H9 (cell line): ENCODE results near the gene FARSB. TPM values are rescaled to one million over a fixed set of nuclear protein-coding genes. Genes with fewer than 3 reads are reported as not detected.

Experiments used
- DNase-seq: peaks from one replicate; pipeline ENCODE4 v3.0.0-alpha.2; 2017
- H2AFZ ChIP-seq: one replicate; pipeline ENCODE4 v1.6.1; 2013; ENCODE audit warnings: mild to moderate bottlenecking, low read length, control low read depth, moderate library complexity
- H2AK5ac ChIP-seq: 2 replicates; pipeline ENCODE4 v1.6.1; 2013; ENCODE audit warnings: low read length, control low read depth, mixed read lengths; ENCODE audit not compliant: insufficient read length
- H2BK120ac ChIP-seq: one replicate; pipeline ENCODE4 v1.6.1; 2013; ENCODE audit warnings: low read depth, mild to moderate bottlenecking, low read length, control low read depth, inconsistent platforms; ENCODE audit not compliant: poor library complexity, severe bottlenecking
- H2BK12ac ChIP-seq: 2 replicates; pipeline ENCODE4 v1.6.1; 2013; ENCODE audit warnings: low read length, control low read depth, mixed read lengths, low read depth; ENCODE audit not compliant: insufficient read length
- H2BK15ac ChIP-seq: 2 replicates; pipeline ENCODE4 v1.6.1; 2013; ENCODE audit warnings: low read depth, low read length, control low read depth
- H2BK20ac ChIP-seq: one replicate; pipeline ENCODE4 v1.6.1; 2013; ENCODE audit warnings: low read depth, mild to moderate bottlenecking, low read length, control low read depth, inconsistent platforms; ENCODE audit not compliant: poor library complexity, severe bottlenecking
- H2BK5ac ChIP-seq: 2 replicates; pipeline ENCODE4 v1.6.1; 2013; ENCODE audit warnings: low read length, control low read depth, mixed read lengths; ENCODE audit not compliant: insufficient read length
- H3K14ac ChIP-seq: 2 replicates; pipeline ENCODE4 v1.6.1; 2013; ENCODE audit warnings: low read length, control low read depth; ENCODE audit not compliant: insufficient read depth
- H3K18ac ChIP-seq: 2 replicates; pipeline ENCODE4 v1.6.1; 2013; ENCODE audit warnings: low read depth, mild to moderate bottlenecking, mixed read lengths, low read length, control low read depth; ENCODE audit not compliant: insufficient read length
- H3K23ac ChIP-seq: 2 replicates; pipeline ENCODE4 v1.6.1; 2013; ENCODE audit warnings: low read length, control low read depth, mixed read lengths, low read depth; ENCODE audit not compliant: insufficient read length
- H3K23me2 ChIP-seq: 2 replicates; pipeline ENCODE4 v1.6.1; 2013; ENCODE audit warnings: low read depth, mild to moderate bottlenecking, mixed read lengths, low read length, control low read depth; ENCODE audit not compliant: insufficient read length, poor library complexity, severe bottlenecking
- H3K27ac ChIP-seq: 2 replicates; pipeline ENCODE4 v1.5.1; 2013; ENCODE audit warnings: low read length, control low read depth, mixed read lengths, low read depth; ENCODE audit not compliant: insufficient read length
- H3K27me3 ChIP-seq: 2 replicates; pipeline ENCODE4 v1.6.1; 2013; ENCODE audit warnings: low read length, control low read depth, inconsistent platforms; ENCODE audit not compliant: insufficient read depth
- H3K4ac ChIP-seq: 2 replicates; pipeline ENCODE4 v1.6.1; 2013; ENCODE audit warnings: low read depth, mild to moderate bottlenecking, control low read depth, inconsistent platforms, low read length, moderate library complexity
- H3K4me1 ChIP-seq: 2 replicates; pipeline ENCODE4 v1.6.1; 2013; ENCODE audit warnings: low read length, control low read depth, inconsistent platforms; ENCODE audit not compliant: insufficient read depth
- H3K4me2 ChIP-seq: 2 replicates; pipeline ENCODE4 v1.6.1; 2013; ENCODE audit warnings: low read length, control low read depth, mixed read lengths; ENCODE audit not compliant: insufficient read length, insufficient read depth
- H3K56ac ChIP-seq: 2 replicates; pipeline ENCODE4 v1.6.1; 2013; ENCODE audit warnings: low read depth, mild to moderate bottlenecking, mixed read lengths, low read length, control low read depth; ENCODE audit not compliant: insufficient read length
- H3K79me1 ChIP-seq: 2 replicates; pipeline ENCODE4 v1.6.1; 2013; ENCODE audit warnings: low read depth, mild to moderate bottlenecking, moderate library complexity, low read length, control low read depth, inconsistent platforms; ENCODE audit not compliant: insufficient read depth, poor library complexity, severe bottlenecking
- H3K79me2 ChIP-seq: 2 replicates; pipeline ENCODE4 v1.6.1; 2013; ENCODE audit warnings: low read length, control low read depth, inconsistent platforms; ENCODE audit not compliant: insufficient read depth
- H3K9ac ChIP-seq: 2 replicates; pipeline ENCODE4 v1.6.1; 2013; ENCODE audit warnings: low read length, control low read depth, mixed read lengths; ENCODE audit not compliant: insufficient read length; ENCODE audit errors: extremely low read depth
- H3K9me3 ChIP-seq: one replicate; pipeline ENCODE4 v1.6.1; 2013; ENCODE audit warnings: low read depth, low read length, inconsistent platforms; ENCODE audit not compliant: control insufficient read depth
- H3T11ph ChIP-seq: one replicate; pipeline ENCODE4 v1.6.1; 2013; ENCODE audit warnings: mild to moderate bottlenecking, low read length, control low read depth, inconsistent platforms
- H4K20me1 ChIP-seq: one replicate; pipeline ENCODE4 v1.6.1; 2013; ENCODE audit not compliant: control insufficient read depth, insufficient read length, insufficient read depth
- H4K5ac ChIP-seq: 2 replicates; pipeline ENCODE4 v1.6.1; 2013; ENCODE audit warnings: low read depth, mild to moderate bottlenecking, mixed read lengths, low read length, control low read depth; ENCODE audit not compliant: insufficient read length
- H4K8ac ChIP-seq: replicated peaks from 2 replicates; pipeline ENCODE4 v1.6.1; 2013; ENCODE audit warnings: low read length, control low read depth, mixed read lengths, low read depth; ENCODE audit not compliant: insufficient read length
- H4K91ac ChIP-seq: 2 replicates; pipeline ENCODE4 v1.6.1; 2013; ENCODE audit warnings: low read depth, mild to moderate bottlenecking, moderate library complexity, mixed read lengths, low read length, control low read depth; ENCODE audit not compliant: insufficient read length
- H3K27ac Mint-ChIP-seq, 3 experiments: 2 replicates in 2 of 3; 3 replicates in 1 of 3; pipeline ENCODE4 v1.8.0; 2020 to 2021; ENCODE audit warnings: mixed read lengths in 3 of 3, mild to moderate bottlenecking in 1 of 3, moderate library complexity in 1 of 3
- H3K27me3 Mint-ChIP-seq: 2 replicates; pipeline ENCODE4 v1.8.0; 2021; ENCODE audit warnings: low read depth, mild to moderate bottlenecking, moderate library complexity, mixed read lengths
- H3K36me3 Mint-ChIP-seq, 3 experiments: 2 replicates in 2 of 3; 3 replicates in 1 of 3; pipeline ENCODE4 v1.8.0; 2020 to 2021; ENCODE audit warnings: low read depth in 3 of 3, mixed read lengths in 3 of 3; ENCODE audit not compliant: insufficient read depth in 1 of 3
- H3K4me1 Mint-ChIP-seq, 2 experiments: 2 replicates each; pipeline ENCODE4 v1.8.0; 2020; ENCODE audit warnings: mixed read lengths in 2 of 2
- H3K4me3 Mint-ChIP-seq, 2 experiments: 2 replicates in 1 of 2; 3 replicates in 1 of 2; pipeline ENCODE4 v1.8.0; 2020 to 2021; ENCODE audit warnings: mild to moderate bottlenecking in 2 of 2, mixed read lengths in 2 of 2, moderate library complexity in 1 of 2
- H3K9me3 Mint-ChIP-seq, 2 experiments: 2 replicates in 1 of 2; 3 replicates in 1 of 2; pipeline ENCODE4 v1.8.0; 2020; ENCODE audit warnings: mild to moderate bottlenecking in 2 of 2, mixed read lengths in 2 of 2, moderate library complexity in 1 of 2
- WGBS: extraction: QIAGEN DNeasy Blood & Tissue Kit; methylation state at CpG from one replicate; pipeline ENCODE4 v1.1.7; 2013; ENCODE audit warnings: missing lambda C conversion rate, low lambda C conversion rate, mixed read lengths; ENCODE audit not compliant: insufficient read length; ENCODE audit errors: extremely low coverage; 5-methylcytosine and 5-hydroxymethylcytosine counted together
- total RNA-seq: library from RNA; stranded (reverse); gene quantifications from 2 replicates; pipeline ENCODE4 v1.2.1, GENCODE V29; 2021
- TF ChIP-seq, protein P1 (sequence below): fragments of 200-600 bp; sonication (generic); conservative IDR thresholded peaks from 3 replicates; pipeline ENCODE4 v1.8.0; 2021; ENCODE audit warnings: antibody characterized with exemption, mild to moderate bottlenecking

Gene FARSB
- total RNA-seq, 1 experiment from 2014 or later: 32.1 TPM

DNA sequence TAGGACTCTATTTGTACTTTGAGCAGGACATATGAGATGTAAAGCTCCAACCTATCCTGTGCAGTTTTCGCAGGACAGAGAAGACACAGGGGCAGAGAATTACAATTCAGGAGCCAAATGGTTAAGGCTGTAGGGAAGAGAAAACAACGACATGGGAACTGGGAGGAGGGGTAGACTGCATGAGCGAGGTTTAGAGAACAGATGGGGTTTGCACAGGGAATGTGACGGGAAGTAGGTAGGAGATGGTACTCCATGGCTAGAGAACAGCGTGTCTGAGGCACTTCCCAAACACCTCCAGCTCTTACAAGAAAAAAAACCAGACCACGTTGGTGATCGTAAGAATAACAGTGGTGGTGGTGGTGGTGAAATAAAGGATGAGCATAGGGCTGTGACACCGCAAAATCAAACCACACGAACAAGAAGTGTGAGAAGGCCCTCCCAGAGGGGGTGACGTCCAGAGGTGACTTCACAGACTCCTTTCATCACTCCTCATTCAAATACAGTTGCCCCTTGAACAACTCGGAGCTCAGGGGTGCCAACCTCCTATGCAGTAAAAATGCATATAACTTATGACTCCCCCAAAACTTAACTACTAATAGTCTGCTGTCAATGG lies 92.7 kb downstream of the FARSB start:
- no peaks in the 10 kb centered on the region for H3K23me2 ChIP-seq
- Mint-ChIP-seq H3K27me3 (peaks cover 27% of the 10 kb centered on the region), H3K9me3 (no peaks in the 10 kb centered on the region), H3K4me3 (no peak overlapping the region), H3K4me1 (peaks cover 4% of the 10 kb centered on the region in 2 experiments), H3K27ac (no peak overlapping the region), H3K36me3 (peaks cover 0 to 8% (median 5%) of the 10 kb centered on the region in 3 experiments; a peak in 3 of 7 replicates)
- no peak overlapping the region for H3K27ac ChIP-seq
- H3K14ac ChIP-seq: no peak overlapping the region
- no peak overlapping the region for H3K18ac ChIP-seq
- no CpG with 5 or more reads among the region's 11 CpGs for WGBS
- H2BK15ac ChIP-seq: no peak overlapping the region
- H4K20me1 ChIP-seq: no peaks in the 10 kb centered on the region
- H3K9me3 ChIP-seq: no peaks in the 10 kb centered on the region
- no peak overlapping the region for H3K9ac ChIP-seq
- H3K23ac ChIP-seq: no peak overlapping the region
- H2AK5ac ChIP-seq: no peak overlapping the region
- H3K27me3 ChIP-seq: no peaks in the 10 kb centered on the region
- DNase-seq: no peak
- H3K79me2 ChIP-seq: no peaks in the 10 kb centered on the region
- no peak overlapping the region for H2BK5ac ChIP-seq
- H3T11ph ChIP-seq: no peak overlapping the region
- no peak overlapping the region for H3K4me2 ChIP-seq
- no peak overlapping the region for H4K8ac ChIP-seq
- H3K4ac ChIP-seq: no peak overlapping the region
- H2BK12ac ChIP-seq: no peak overlapping the region
- no peak overlapping the region for H2BK120ac ChIP-seq
- no peak overlapping the region for H2AFZ ChIP-seq
- TF ChIP-seq, protein P1, sequence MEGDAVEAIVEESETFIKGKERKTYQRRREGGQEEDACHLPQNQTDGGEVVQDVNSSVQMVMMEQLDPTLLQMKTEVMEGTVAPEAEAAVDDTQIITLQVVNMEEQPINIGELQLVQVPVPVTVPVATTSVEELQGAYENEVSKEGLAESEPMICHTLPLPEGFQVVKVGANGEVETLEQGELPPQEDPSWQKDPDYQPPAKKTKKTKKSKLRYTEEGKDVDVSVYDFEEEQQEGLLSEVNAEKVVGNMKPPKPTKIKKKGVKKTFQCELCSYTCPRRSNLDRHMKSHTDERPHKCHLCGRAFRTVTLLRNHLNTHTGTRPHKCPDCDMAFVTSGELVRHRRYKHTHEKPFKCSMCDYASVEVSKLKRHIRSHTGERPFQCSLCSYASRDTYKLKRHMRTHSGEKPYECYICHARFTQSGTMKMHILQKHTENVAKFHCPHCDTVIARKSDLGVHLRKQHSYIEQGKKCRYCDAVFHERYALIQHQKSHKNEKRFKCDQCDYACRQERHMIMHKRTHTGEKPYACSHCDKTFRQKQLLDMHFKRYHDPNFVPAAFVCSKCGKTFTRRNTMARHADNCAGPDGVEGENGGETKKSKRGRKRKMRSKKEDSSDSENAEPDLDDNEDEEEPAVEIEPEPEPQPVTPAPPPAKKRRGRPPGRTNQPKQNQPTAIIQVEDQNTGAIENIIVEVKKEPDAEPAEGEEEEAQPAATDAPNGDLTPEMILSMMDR: no peak
- H4K5ac ChIP-seq: no peak overlapping the region
- H3K56ac ChIP-seq: no peak overlapping the region
- no peaks in the 10 kb centered on the region for H3K4me1 ChIP-seq
- H2BK20ac ChIP-seq: no peak overlapping the region
- H3K79me1 ChIP-seq: no peaks in the 10 kb centered on the region
- no peak overlapping the region for H4K91ac ChIP-seq
